HG02840 (cell line): ENCODE measurements around the gene C19orf33.

Source experiments
- ATAC-seq: cut with Tn5 transposase; IDR thresholded peaks from one replicate; pipeline ENCODE4 v1.9.1; 2021; ENCODE audit warnings: mild to moderate bottlenecking, moderate library complexity, moderate number of reproducible peaks; ENCODE audit not compliant: unreplicated experiment, low FRiP score

Gene C19orf33

GRCh38 chr19:38308006-38308766 lies 4.1 kb downstream of the C19orf33 start:
- ATAC-seq: no peak

- no peak for ATAC-seq
These were observed 5.0 kb downstream of the C19orf33 start for GRCh38 chr19:38308926-38309614.

GRCh38 chr19:38309615-38310278 lies 5.7 kb downstream of the C19orf33 start:
- ATAC-seq: no peak

- no peak for ATAC-seq
These were observed 6.2 kb downstream of the C19orf33 start for GRCh38 chr19:38310279-38310670.

- ATAC-seq: no peak
These were observed 6.9 kb downstream of the C19orf33 start for GRCh38 chr19:38310986-38311385.

GRCh38 chr19:38315657-38316476 lies 11.8 kb downstream of the C19orf33 start, which contains the start of gene YIF1B:
Gene YIF1B (minus strand): TSS chr19:38315947. CDS start chr19:38315917, 30 bp downstream.
- ATAC-seq: peak; percentile 85

GRCh38 chr19:38316477-38317067 lies 12.5 kb downstream of the C19orf33 start:
- no peak for ATAC-seq

- no peak for ATAC-seq
These were observed 13.1 kb downstream of the C19orf33 start for GRCh38 chr19:38317104-38317612.

GRCh38 chr19:38318660-38319059 lies 14.6 kb downstream of the C19orf33 start:
- no peak for ATAC-seq

GRCh38 chr19:38319421-38320258 lies 15.6 kb downstream of the C19orf33 start, which contains the start of gene KCNK6:
Gene KCNK6 (plus strand): TSS chr19:38319845. CDS start chr19:38319951, 106 bp downstream.
- ATAC-seq: no peak

GRCh38 chr19:38320969-38321339 lies 16.9 kb downstream of the C19orf33 start:
- no peak for ATAC-seq

- no peak for ATAC-seq
These were observed 17.7 kb downstream of the C19orf33 start for GRCh38 chr19:38321646-38322196.

GRCh38 chr19:38323291-38323690 lies 19.2 kb downstream of the C19orf33 start:
- no peak for ATAC-seq

GRCh38 chr19:38324431-38324830 lies 20.4 kb downstream of the C19orf33 start:
- ATAC-seq: no peak

- ATAC-seq: no peak
These were observed 22.5 kb downstream of the C19orf33 start for GRCh38 chr19:38326591-38326990.

- no peak for ATAC-seq
These were observed 25.6 kb downstream of the C19orf33 start for GRCh38 chr19:38329651-38330050.

- no peak for ATAC-seq
These were observed 27.7 kb downstream of the C19orf33 start for GRCh38 chr19:38331728-38332127.

- ATAC-seq: no peak
These were observed 29.2 kb downstream of the C19orf33 start for GRCh38 chr19:38333245-38333644.
